ENCODE measurements around the gene PLXNA4. TPM values are rescaled to one million over a fixed set of nuclear protein-coding genes. Genes with fewer than 3 reads are reported as not detected.

The PLXNA4 gene
- polyA plus RNA-seq, 2 of the 4 experiments (the other 2 are of a cell fraction): 0.12 to 0.34 TPM

DNA sequence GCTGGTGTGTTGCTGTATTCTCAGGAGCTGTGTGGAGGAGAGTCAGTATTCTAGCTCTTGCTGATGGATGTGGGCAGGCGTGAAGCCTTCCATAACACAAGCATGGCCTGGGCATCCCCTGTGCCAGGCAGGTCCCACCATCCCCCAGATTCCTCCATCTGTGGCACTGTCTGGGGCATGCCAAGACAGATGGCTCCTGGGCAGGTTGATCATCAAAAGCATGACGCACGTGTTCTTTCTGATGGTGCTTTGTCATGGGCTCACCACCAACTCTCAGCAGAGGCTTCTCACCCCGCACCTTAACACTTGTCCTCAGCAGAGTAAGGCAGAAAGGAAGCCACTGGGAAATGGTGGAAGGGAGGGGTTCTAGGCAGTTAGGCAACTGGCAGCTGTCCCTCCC, 364.3 kb downstream of the PLXNA4 start (continued):
- TF ChIP-seq RAD21 (conservative IDR thresholded peaks at IDR 0.05 in 1 of 2, IDR thresholded peaks at IDR 0.05 in 1 of 2): no peak
- TF ChIP-seq RNF2 (IDR thresholded peaks at IDR 0.05; ENCODE audit: borderline replicate concordance, low read depth): no peak

GRCh38 chr7:132210821-132211220, 365.4 kb downstream of the PLXNA4 start:
- DNase-seq (ENCODE audit: low read depth in 1 of 2, low spot score in 1 of 2): no peak
- H3K4me3 ChIP-seq: no peak overlapping the region
- FAIRE-seq: no peak
- TF ChIP-seq HEYL (CRISPR knock-in tag; IDR thresholded peaks at IDR 0.05) (no peak), ZC3H11A (IDR thresholded peaks at IDR 0.05) (no peak), KDM5A (IDR thresholded peaks at IDR 0.05) (no peak), BHLHE40 (IDR thresholded peaks at IDR 0.05; ENCODE audit: low read depth, low read length) (no peak), FOSB (CRISPR knock-in tag; IDR thresholded peaks at IDR 0.05) (no peak), JUN (IDR thresholded peaks at IDR 0.05) (no peak), GATA3 (IDR thresholded peaks at IDR 0.05; ENCODE audit: borderline replicate concordance) (no peak), JUNB (IDR thresholded peaks at IDR 0.05) (no peak), FOSL2 (IDR thresholded peaks at IDR 0.05) (no peak), FOSL2 (CRISPR knock-in tag; IDR thresholded peaks at IDR 0.05) (no peak)
- TF ChIP-seq, protein P1, sequence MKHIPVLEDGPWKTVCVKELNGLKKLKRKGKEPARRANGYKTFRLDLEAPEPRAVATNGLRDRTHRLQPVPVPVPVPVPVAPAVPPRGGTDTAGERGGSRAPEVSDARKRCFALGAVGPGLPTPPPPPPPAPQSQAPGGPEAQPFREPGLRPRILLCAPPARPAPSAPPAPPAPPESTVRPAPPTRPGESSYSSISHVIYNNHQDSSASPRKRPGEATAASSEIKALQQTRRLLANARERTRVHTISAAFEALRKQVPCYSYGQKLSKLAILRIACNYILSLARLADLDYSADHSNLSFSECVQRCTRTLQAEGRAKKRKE (CRISPR knock-in tag; IDR thresholded peaks at IDR 0.05; ENCODE audit: low read depth): no peak
- TF ChIP-seq, protein P2, sequence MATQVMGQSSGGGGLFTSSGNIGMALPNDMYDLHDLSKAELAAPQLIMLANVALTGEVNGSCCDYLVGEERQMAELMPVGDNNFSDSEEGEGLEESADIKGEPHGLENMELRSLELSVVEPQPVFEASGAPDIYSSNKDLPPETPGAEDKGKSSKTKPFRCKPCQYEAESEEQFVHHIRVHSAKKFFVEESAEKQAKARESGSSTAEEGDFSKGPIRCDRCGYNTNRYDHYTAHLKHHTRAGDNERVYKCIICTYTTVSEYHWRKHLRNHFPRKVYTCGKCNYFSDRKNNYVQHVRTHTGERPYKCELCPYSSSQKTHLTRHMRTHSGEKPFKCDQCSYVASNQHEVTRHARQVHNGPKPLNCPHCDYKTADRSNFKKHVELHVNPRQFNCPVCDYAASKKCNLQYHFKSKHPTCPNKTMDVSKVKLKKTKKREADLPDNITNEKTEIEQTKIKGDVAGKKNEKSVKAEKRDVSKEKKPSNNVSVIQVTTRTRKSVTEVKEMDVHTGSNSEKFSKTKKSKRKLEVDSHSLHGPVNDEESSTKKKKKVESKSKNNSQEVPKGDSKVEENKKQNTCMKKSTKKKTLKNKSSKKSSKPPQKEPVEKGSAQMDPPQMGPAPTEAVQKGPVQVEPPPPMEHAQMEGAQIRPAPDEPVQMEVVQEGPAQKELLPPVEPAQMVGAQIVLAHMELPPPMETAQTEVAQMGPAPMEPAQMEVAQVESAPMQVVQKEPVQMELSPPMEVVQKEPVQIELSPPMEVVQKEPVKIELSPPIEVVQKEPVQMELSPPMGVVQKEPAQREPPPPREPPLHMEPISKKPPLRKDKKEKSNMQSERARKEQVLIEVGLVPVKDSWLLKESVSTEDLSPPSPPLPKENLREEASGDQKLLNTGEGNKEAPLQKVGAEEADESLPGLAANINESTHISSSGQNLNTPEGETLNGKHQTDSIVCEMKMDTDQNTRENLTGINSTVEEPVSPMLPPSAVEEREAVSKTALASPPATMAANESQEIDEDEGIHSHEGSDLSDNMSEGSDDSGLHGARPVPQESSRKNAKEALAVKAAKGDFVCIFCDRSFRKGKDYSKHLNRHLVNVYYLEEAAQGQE (IDR thresholded peaks at IDR 0.05): no peak
- no peaks in the 10 kb centered on the region for H3K9me3 ChIP-seq
- no peak overlapping the region for H3K4me2 ChIP-seq
- no peaks in the 10 kb centered on the region for H3K4me1 ChIP-seq
- no peak overlapping the region for H3K27ac ChIP-seq
- POLR2A ChIA-PET: no interaction called here
- CTCF ChIA-PET: interaction anchor here (0.6 to 1.3 kb wide), 3 partner anchors 9 to 237 kb away, joined by 3 read pairs; no protein-coding TSS in a partner anchor
- ATAC-seq: no peak
- 83% methylated on average over 13 of the region's 14 CpGs for WGBS (ENCODE audit: missing lambda C conversion rate)

GRCh38 chr7:132207782-132208181, 368.5 kb downstream of the PLXNA4 start:
- Histone ChIP-seq H3K4me2 (no peak overlapping the region), H3K4me3 (no peak overlapping the region), H3K4me1 (no peaks in the 10 kb centered on the region), H3K9me3 (no peaks in the 10 kb centered on the region), H3K27ac (no peak overlapping the region)
- ChIA-PET POLR2A (no interaction called here), CTCF (interaction anchor here (1.0 to 1.5 kb wide), 3 partner anchors 258 to 516 kb away, joined by 3 to 4 read pairs (median 4); no protein-coding TSS in a partner anchor)
- ATAC-seq (no peak), DNase-seq (ENCODE audit: low read depth in 1 of 2, low spot score in 1 of 2) (no peak), FAIRE-seq (no peak)
- 34% methylated on average over 2 of the region's 2 CpGs for WGBS (ENCODE audit: missing lambda C conversion rate)
- TF ChIP-seq CEBPB (IDR thresholded peaks at IDR 0.05) (no peak), NFE2L2 (conservative IDR thresholded peaks at IDR 0.05; ENCODE audit: low read length) (no peak), HEYL (CRISPR knock-in tag; IDR thresholded peaks at IDR 0.05) (no peak), POLR2AphosphoS2 (conservative IDR thresholded peaks at IDR 0.05; ENCODE audit: low read length) (no peak), NPAS2 (CRISPR knock-in tag; IDR thresholded peaks at IDR 0.05; ENCODE audit: borderline replicate concordance) (no peak), TFCP2L1 (CRISPR knock-in tag; IDR thresholded peaks at IDR 0.05) (no peak), FOSL2 (IDR thresholded peaks at IDR 0.05) (no peak), FOSL2 (CRISPR knock-in tag; IDR thresholded peaks at IDR 0.05) (no peak), BHLHE40 (IDR thresholded peaks at IDR 0.05; ENCODE audit: low read depth, low read length) (no peak), RCOR1 (IDR thresholded peaks at IDR 0.05; ENCODE audit: low read depth, low read length) (no peak), PHF8 (IDR thresholded peaks at IDR 0.05; ENCODE audit: borderline replicate concordance, low read depth) (no peak), CHD2 (IDR thresholded peaks at IDR 0.05; ENCODE audit: low read length, partially characterized antibody) (no peak), RAD21 (conservative IDR thresholded peaks at IDR 0.05 in 1 of 2, IDR thresholded peaks at IDR 0.05 in 1 of 2) (no peak), SMC3 (IDR thresholded peaks at IDR 0.05) (no peak), ZSCAN20 (CRISPR knock-in tag; IDR thresholded peaks at IDR 0.05) (no peak), HDAC2 (IDR thresholded peaks at IDR 0.05) (no peak), JUN (IDR thresholded peaks at IDR 0.05) (no peak), FOXS1 (CRISPR knock-in tag; IDR thresholded peaks at IDR 0.05) (no peak)
- TF ChIP-seq, protein P3, sequence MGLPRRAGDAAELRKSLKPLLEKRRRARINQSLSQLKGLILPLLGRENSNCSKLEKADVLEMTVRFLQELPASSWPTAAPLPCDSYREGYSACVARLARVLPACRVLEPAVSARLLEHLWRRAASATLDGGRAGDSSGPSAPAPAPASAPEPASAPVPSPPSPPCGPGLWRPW (IDR thresholded peaks at IDR 0.05): no peak
- TF ChIP-seq, protein P4, sequence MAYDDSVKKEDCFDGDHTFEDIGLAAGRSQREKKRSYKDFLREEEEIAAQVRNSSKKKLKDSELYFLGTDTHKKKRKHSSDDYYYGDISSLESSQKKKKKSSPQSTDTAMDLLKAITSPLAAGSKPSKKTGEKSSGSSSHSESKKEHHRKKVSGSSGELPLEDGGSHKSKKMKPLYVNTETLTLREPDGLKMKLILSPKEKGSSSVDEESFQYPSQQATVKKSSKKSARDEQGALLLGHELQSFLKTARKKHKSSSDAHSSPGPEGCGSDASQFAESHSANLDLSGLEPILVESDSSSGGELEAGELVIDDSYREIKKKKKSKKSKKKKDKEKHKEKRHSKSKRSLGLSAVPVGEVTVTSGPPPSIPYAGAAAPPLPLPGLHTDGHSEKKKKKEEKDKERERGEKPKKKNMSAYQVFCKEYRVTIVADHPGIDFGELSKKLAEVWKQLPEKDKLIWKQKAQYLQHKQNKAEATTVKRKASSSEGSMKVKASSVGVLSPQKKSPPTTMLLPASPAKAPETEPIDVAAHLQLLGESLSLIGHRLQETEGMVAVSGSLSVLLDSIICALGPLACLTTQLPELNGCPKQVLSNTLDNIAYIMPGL (CRISPR knock-in tag; IDR thresholded peaks at IDR 0.05; ENCODE audit: borderline replicate concordance): no peak

Data from A549 (cell line).